NCI-H187 treated with DMSO at 0.1 percent for 48 hours (cell line): ENCODE data around the gene PHYKPL.

Experiments used
- DNase-seq: peaks from one replicate; lab custom pipeline; 2025; lab: John Stamatoyannopoulos, UW

Gene PHYKPL

GRCh38 chr5:178223196-178223773, 9.3 kb downstream of the PHYKPL start:
- no peak for DNase-seq

- DNase-seq: no peak
Measured at GRCh38 chr5:178222292-178222691, 10.3 kb downstream of the PHYKPL start.

- DNase-seq: no peak
Measured at GRCh38 chr5:178221853-178222252, 10.7 kb downstream of the PHYKPL start.

- DNase-seq: no peak
Measured at GRCh38 chr5:178221282-178221681, 11.3 kb downstream of the PHYKPL start.

GRCh38 chr5:178218827-178219226, 13.8 kb downstream of the PHYKPL start:
- no peak for DNase-seq

GRCh38 chr5:178218237-178218776, 14.3 kb downstream of the PHYKPL start:
- DNase-seq: no peak

- no peak for DNase-seq
Measured at GRCh38 chr5:178216779-178217178, 15.8 kb downstream of the PHYKPL start.

GRCh38 chr5:178216088-178216534, 16.5 kb downstream of the PHYKPL start:
- no peak for DNase-seq

GRCh38 chr5:178215280-178216002, 17.2 kb downstream of the PHYKPL start:
- no peak for DNase-seq

- DNase-seq: no peak
Measured at GRCh38 chr5:178214160-178214803, 18.3 kb downstream of the PHYKPL start.

GRCh38 chr5:178213748-178214151, 18.9 kb downstream of the PHYKPL start:
- DNase-seq: no peak

GRCh38 chr5:178213003-178213461, 19.6 kb downstream of the PHYKPL start:
- no peak for DNase-seq

- no peak for DNase-seq
Measured at GRCh38 chr5:178212241-178213002, 20.2 kb downstream of the PHYKPL start.

- DNase-seq: no peak
Measured at GRCh38 chr5:178211095-178212048, 21.2 kb downstream of the PHYKPL start.

GRCh38 chr5:178210686-178211085, 21.9 kb downstream of the PHYKPL start:
- DNase-seq: no peak

- no peak for DNase-seq
Measured at GRCh38 chr5:178210073-178210535, 22.5 kb downstream of the PHYKPL start.

GRCh38 chr5:178209334-178210072, 23.1 kb downstream of the PHYKPL start:
- no peak for DNase-seq

- no peak for DNase-seq
Measured at GRCh38 chr5:178208540-178209227, 23.9 kb downstream of the PHYKPL start.

GRCh38 chr5:178207917-178208280, 24.7 kb downstream of the PHYKPL start:
- no peak for DNase-seq
